ENCODE results near the gene KRTAP20-4.

DNA sequence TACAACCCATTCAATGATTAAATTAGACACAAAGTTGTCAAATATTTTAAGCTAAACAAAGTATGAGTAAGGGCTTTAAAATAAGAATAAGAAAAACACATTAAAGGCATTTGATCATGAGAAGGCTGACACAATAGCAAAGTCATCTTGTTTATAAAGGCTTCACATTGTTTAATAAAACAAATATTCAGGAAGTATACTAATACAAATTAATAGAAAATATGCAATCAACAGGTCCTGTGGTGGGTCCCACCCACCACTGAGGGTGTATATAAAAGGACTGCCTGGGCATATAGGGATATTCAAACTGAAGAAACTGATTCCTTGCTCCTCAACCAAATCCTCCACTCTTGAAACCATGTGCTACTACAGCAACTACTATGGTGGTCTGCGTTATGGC lies 14.5 kb downstream of the KRTAP20-4 start, which contains the start of gene KRTAP20-2:
- TF ChIP-seq CTCF (IDR thresholded peaks at IDR 0.05; ENCODE audit: low read depth, low read length) (no peak), MYC (IDR thresholded peaks at IDR 0.05; ENCODE audit: low read depth, low read length) (no peak)
- TF ChIP-seq, protein P1, sequence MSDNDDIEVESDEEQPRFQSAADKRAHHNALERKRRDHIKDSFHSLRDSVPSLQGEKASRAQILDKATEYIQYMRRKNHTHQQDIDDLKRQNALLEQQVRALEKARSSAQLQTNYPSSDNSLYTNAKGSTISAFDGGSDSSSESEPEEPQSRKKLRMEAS (IDR thresholded peaks at IDR 0.05; ENCODE audit: low read depth, low read length): no peak
